Measurements from ENCODE around the gene CNTN5. TPM values are rescaled to one million over a fixed set of nuclear protein-coding genes. Genes with fewer than 3 reads are reported as not detected.

The CNTN5 gene
- total RNA-seq, 2 donors from 2014 or later = not detected

DNA sequence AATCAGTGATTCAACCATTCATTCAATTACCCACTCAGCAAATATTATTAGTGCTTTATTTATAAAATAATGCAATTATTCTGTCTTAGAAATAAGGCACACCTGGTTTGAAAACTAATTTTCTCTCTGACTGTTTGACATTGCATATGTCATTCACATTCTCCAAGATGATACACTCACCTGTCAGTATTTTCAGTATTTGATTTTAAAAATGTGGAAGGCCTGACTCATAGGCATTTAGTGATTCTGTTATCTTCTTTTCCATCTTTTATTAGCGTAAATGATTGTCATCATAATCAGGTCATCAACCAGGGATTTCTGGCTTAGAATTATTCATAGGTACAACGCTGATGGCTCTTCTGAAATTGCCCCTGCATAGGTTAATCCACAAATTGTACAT is 480.9 kb downstream of the CNTN5 start:
- no peak for DNase-seq
- intact Hi-C loops (cut with DNase I) = no loop called here
- TF ChIP-seq, protein P1, sequence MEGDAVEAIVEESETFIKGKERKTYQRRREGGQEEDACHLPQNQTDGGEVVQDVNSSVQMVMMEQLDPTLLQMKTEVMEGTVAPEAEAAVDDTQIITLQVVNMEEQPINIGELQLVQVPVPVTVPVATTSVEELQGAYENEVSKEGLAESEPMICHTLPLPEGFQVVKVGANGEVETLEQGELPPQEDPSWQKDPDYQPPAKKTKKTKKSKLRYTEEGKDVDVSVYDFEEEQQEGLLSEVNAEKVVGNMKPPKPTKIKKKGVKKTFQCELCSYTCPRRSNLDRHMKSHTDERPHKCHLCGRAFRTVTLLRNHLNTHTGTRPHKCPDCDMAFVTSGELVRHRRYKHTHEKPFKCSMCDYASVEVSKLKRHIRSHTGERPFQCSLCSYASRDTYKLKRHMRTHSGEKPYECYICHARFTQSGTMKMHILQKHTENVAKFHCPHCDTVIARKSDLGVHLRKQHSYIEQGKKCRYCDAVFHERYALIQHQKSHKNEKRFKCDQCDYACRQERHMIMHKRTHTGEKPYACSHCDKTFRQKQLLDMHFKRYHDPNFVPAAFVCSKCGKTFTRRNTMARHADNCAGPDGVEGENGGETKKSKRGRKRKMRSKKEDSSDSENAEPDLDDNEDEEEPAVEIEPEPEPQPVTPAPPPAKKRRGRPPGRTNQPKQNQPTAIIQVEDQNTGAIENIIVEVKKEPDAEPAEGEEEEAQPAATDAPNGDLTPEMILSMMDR (IDR thresholded peaks at IDR 0.05) = no peak
- no peak overlapping the region for H3K9ac ChIP-seq (ENCODE audit: low read depth in 2 of 2, low read length in 2 of 2)
- H3K36me3 ChIP-seq = no peaks in the 10 kb centered on the region
- no peak overlapping the region for H3K4me3 ChIP-seq
- no peaks in the 10 kb centered on the region for H3K27me3 ChIP-seq
- no peaks in the 10 kb centered on the region for H3K9me3 ChIP-seq
- H3K4me1 ChIP-seq = no peaks in the 10 kb centered on the region
- H3K27ac ChIP-seq = no peak overlapping the region

DNA sequence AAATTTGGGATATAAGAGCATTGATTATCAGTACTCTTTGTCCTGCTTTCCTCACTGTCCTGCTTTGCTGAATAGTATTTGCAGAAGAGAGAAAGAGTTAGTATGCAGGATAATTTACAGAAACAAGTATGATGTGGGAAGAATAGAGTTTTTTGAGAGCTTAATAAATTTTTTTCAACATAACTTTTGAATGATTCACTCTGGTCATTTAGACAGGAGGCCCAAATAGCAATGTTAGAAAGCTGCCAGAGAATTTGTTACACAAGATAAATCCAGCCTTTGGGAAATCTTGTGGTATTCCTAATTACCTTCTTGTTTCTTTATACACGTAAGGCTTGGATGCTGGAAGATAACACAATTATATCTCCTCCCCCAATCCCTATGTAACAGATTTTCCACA is 484.6 kb downstream of the CNTN5 start:
- intact Hi-C loops (cut with DNase I) = no loop called here
- H3K4me1 ChIP-seq = no peaks in the 10 kb centered on the region
- TF ChIP-seq, protein P1 (IDR thresholded peaks at IDR 0.05) = no peak
- no peaks in the 10 kb centered on the region for H3K9me3 ChIP-seq
- H3K9ac ChIP-seq (ENCODE audit: low read depth in 2 of 2, low read length in 2 of 2) = no peak overlapping the region
- no peak for DNase-seq
- no peak overlapping the region for H3K4me3 ChIP-seq
- no peaks in the 10 kb centered on the region for H3K36me3 ChIP-seq
- no peaks in the 10 kb centered on the region for H3K27me3 ChIP-seq
- H3K27ac ChIP-seq = no peak overlapping the region

DNA sequence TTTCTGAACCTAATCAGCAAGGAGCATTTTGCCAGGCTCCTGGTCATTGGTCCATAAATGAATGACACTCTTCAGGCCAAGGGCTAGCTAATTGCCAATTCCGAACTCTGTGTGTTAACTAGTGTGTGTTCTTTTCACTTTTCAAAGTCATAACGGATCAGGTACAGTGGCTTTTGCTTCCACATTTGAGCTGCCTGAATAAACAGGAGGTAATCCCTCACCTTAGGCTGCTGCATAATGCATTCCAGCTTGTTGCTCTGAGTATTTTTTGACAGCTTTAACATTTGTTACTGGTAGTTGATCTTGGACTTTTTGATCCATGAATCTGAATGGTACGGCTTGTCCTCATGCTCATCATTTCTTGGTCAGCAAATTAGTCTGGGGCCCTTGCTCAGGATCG is 485.1 kb downstream of the CNTN5 start:
- no peaks in the 10 kb centered on the region for H3K27me3 ChIP-seq
- no peak for DNase-seq
- H3K9ac ChIP-seq (ENCODE audit: low read depth in 2 of 2, low read length in 2 of 2) = no peak overlapping the region
- H3K9me3 ChIP-seq = no peaks in the 10 kb centered on the region
- no peaks in the 10 kb centered on the region for H3K4me1 ChIP-seq
- intact Hi-C loops (cut with DNase I) = no loop called here
- no peak overlapping the region for H3K4me3 ChIP-seq
- no peak overlapping the region for H3K27ac ChIP-seq
- TF ChIP-seq, protein P1 (IDR thresholded peaks at IDR 0.05) = no peak
- no peaks in the 10 kb centered on the region for H3K36me3 ChIP-seq

DNA sequence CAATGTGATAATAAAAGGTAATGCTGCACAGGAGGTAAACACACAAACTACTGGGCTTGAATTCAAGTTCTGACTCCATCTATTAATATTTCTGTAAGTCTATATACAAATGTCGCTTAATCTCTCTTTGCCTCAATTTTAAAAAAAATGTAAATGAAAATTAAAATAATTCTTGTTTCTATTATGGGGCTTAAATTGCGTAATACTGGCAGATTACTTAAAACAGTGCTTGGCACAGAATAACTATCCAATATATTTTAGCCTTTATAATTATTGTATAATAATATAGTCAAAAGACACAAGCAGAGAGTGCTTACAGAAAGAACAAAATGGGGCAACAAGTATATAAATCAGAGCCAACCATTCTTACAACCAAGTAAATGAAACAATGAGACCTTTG is 489.1 kb downstream of the CNTN5 start:
- Histone ChIP-seq H3K4me1 (no peaks in the 10 kb centered on the region), H3K27ac (no peak overlapping the region), H3K9ac (ENCODE audit: low read depth in 2 of 2, low read length in 2 of 2) (no peak overlapping the region), H3K9me3 (no peaks in the 10 kb centered on the region), H3K4me3 (no peak overlapping the region), H3K27me3 (no peaks in the 10 kb centered on the region), H3K36me3 (no peaks in the 10 kb centered on the region)
- DNase-seq = no peak
- TF ChIP-seq, protein P1 (IDR thresholded peaks at IDR 0.05) = no peak
- intact Hi-C loops (cut with DNase I) = no loop called here

DNA sequence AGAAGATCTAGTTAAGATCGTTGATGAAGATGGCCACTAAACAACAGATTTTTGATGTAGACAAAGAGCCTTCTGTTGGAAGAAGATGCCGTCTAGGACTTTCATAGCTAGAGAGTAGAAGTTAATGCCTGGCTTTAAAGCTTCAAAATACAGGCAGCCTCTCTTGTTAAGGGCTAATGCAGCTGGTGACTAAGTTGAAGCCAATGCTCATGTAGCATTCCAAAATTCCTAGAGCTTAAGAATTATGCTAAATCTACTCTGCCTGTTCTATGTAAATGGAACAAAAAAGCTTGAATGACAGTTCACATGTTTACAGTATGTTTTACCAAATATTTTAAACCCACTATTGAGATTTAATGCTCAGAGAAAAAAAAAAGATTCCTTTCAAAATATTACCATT is 492.6 kb downstream of the CNTN5 start:
- intact Hi-C loops (cut with DNase I) = no loop called here
- Histone ChIP-seq H3K9ac (ENCODE audit: low read depth in 2 of 2, low read length in 2 of 2) (no peak overlapping the region), H3K27ac (no peak overlapping the region), H3K27me3 (no peaks in the 10 kb centered on the region), H3K9me3 (no peaks in the 10 kb centered on the region), H3K4me1 (no peaks in the 10 kb centered on the region), H3K36me3 (no peaks in the 10 kb centered on the region), H3K4me3 (no peak overlapping the region)
- TF ChIP-seq, protein P1 (IDR thresholded peaks at IDR 0.05) = no peak
- no peak for DNase-seq

DNA sequence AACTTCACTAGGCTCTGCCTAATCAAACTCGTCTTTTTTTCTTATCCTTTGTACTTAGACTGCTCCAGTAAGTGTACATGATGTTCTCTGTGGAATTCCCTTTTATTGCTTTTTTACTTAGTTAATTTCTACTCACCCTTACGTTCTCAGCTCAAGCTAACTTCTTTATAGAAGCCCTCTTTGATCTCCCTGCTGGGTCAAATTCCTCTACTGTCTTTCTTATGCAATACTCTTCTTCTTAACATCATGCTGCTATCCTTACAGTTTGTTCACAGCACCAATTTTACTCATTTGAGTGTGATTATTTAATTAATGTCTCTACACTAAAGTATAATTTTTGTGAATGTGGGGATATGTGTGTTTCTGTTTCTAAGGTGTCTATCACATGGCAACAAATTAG is 498.3 kb downstream of the CNTN5 start:
- Histone ChIP-seq H3K27ac (no peak overlapping the region), H3K9ac (ENCODE audit: low read depth in 2 of 2, low read length in 2 of 2) (no peak overlapping the region), H3K27me3 (no peaks in the 10 kb centered on the region), H3K4me3 (no peak overlapping the region), H3K4me1 (no peaks in the 10 kb centered on the region), H3K9me3 (no peaks in the 10 kb centered on the region), H3K36me3 (no peaks in the 10 kb centered on the region)
- intact Hi-C loops (cut with DNase I) = no loop called here
- no peak for DNase-seq
- TF ChIP-seq, protein P1 (IDR thresholded peaks at IDR 0.05) = no peak
